Thymus (tissue), 11 donors: Measurements from ENCODE around the gene NACC2. TPM values are rescaled to one million over a fixed set of nuclear protein-coding genes. Genes with fewer than 3 reads are reported as not detected.

Experiments
- DNase-seq, 9 donors: peaks; one replicate each; pipeline ENCODE4 v3.0.0-alpha.2; 2013; ENCODE audit warnings: low spot score in 9 of 9, low read depth in 6 of 9, missing footprints in 1 of 9
- H3K27ac ChIP-seq, 2 donors: one replicate each; pipeline ENCODE4 v1.5.1; 2013; ENCODE audit warnings: control low read depth in 1 of 2, low read depth in 1 of 2, low read length in 1 of 2, mild to moderate bottlenecking in 1 of 2, moderate library complexity in 1 of 2
- H3K27me3 ChIP-seq, 2 donors: one replicate each; pipeline ENCODE4 v1.5.1; 2013; ENCODE audit warnings: low read length in 1 of 2; ENCODE audit not compliant: control insufficient read depth in 2 of 2, insufficient read depth in 1 of 2
- H3K36me3 ChIP-seq, 2 donors: one replicate each; pipeline ENCODE4 v1.5.1; 2013; ENCODE audit warnings: low read length in 1 of 2, mild to moderate bottlenecking in 1 of 2, moderate library complexity in 1 of 2; ENCODE audit not compliant: control insufficient read depth in 2 of 2, insufficient read depth in 2 of 2
- H3K4me1 ChIP-seq, 2 donors: one replicate each; pipeline ENCODE4 v1.5.1; 2013; ENCODE audit warnings: low read length in 2 of 2; ENCODE audit not compliant: control insufficient read depth in 2 of 2, insufficient read depth in 2 of 2
- H3K4me3 ChIP-seq, 2 donors: one replicate each; pipeline ENCODE4 v1.5.1; 2013; ENCODE audit warnings: low read length in 2 of 2, control low read depth in 1 of 2, mild to moderate bottlenecking in 1 of 2
- H3K9me3 ChIP-seq, 2 donors: one replicate each; pipeline ENCODE4 v1.5.1; 2013; ENCODE audit warnings: low read length in 1 of 2, mild to moderate bottlenecking in 1 of 2; ENCODE audit not compliant: control insufficient read depth in 2 of 2, insufficient read depth in 1 of 2
- WGBS: extraction: QIAGEN DNeasy Blood & Tissue Kit; methylation state at CpG from one replicate; pipeline ENCODE4 v1.1.7; 2013; 5-methylcytosine and 5-hydroxymethylcytosine counted together
- polyA plus RNA-seq: library from polyadenylated mRNA; stranded (reverse); fragments of 200-250 nt; gene quantifications from one replicate; pipeline ENCODE4 v1.2.3, GENCODE V29; 2013
- total RNA-seq: library from RNA; stranded (reverse); fragments of 120-200 nt; gene quantifications from one replicate; pipeline ENCODE4 v1.2.4, GENCODE V29; 2013
- donor health status: healthy.

NACC2 gene
- total and polyA plus RNA-seq, 2 donors: 1.5 to 4.4 TPM

GRCh38 chr9:136020206-136020605 lies 74.9 kb downstream of the NACC2 start:
- H3K27me3 ChIP-seq: no peaks in the 10 kb centered on the region
- no peaks in the 10 kb centered on the region for H3K4me1 ChIP-seq
- WGBS: 87% methylated on average over 16 of the region's 16 CpGs
- no peak for DNase-seq
- H3K4me3 ChIP-seq: no peak overlapping the region
- H3K27ac ChIP-seq: no peak overlapping the region
- H3K36me3 ChIP-seq: no peaks in the 10 kb centered on the region
- peaks cover 0 to 1% of the 10 kb centered on the region in 2 donors for H3K9me3 ChIP-seq

- H3K4me3 ChIP-seq: no peak overlapping the region
- 99% methylated on average over 19 of the region's 19 CpGs for WGBS
- H3K27ac ChIP-seq: no peak overlapping the region
- H3K9me3 ChIP-seq: peaks cover 0 to 1% of the 10 kb centered on the region in 2 donors
- H3K4me1 ChIP-seq: no peaks in the 10 kb centered on the region
- H3K36me3 ChIP-seq: no peaks in the 10 kb centered on the region
- H3K27me3 ChIP-seq: no peaks in the 10 kb centered on the region
- DNase-seq: no peak
These were observed 75.4 kb downstream of the NACC2 start for GRCh38 chr9:136019681-136020060.

- WGBS: 92% methylated on average over 28 of the region's 28 CpGs
These were observed 75.9 kb downstream of the NACC2 start for GRCh38 chr9:136019041-136019680.

GRCh38 chr9:136018257-136019031 lies 76.6 kb downstream of the NACC2 start:
- WGBS: 94% methylated on average over 23 of the region's 23 CpGs
- no peaks in the 10 kb centered on the region for H3K36me3 ChIP-seq

More at GRCh38 chr9:136019041-136019680, 75.9 kb downstream of the NACC2 start:
- no peaks in the 10 kb centered on the region for H3K4me1 ChIP-seq
- H3K36me3 ChIP-seq: no peaks in the 10 kb centered on the region
- no peak overlapping the region for H3K27ac ChIP-seq
- DNase-seq: no peak
- no peaks in the 10 kb centered on the region for H3K27me3 ChIP-seq
- H3K9me3 ChIP-seq: peaks cover 0 to 1% of the 10 kb centered on the region in 2 donors
- H3K4me3 ChIP-seq: no peak overlapping the region

GRCh38 chr9:136017289-136018190 lies 77.5 kb downstream of the NACC2 start:
- WGBS: 96% methylated on average over 27 of the region's 27 CpGs
- no peak overlapping the region for H3K27ac ChIP-seq
- H3K4me3 ChIP-seq: no peak overlapping the region
- no peaks in the 10 kb centered on the region for H3K36me3 ChIP-seq
- H3K27me3 ChIP-seq: no peaks in the 10 kb centered on the region
- peaks cover 0 to 1% of the 10 kb centered on the region in 2 donors for H3K9me3 ChIP-seq
- no peaks in the 10 kb centered on the region for H3K4me1 ChIP-seq
- no peak for DNase-seq

More at GRCh38 chr9:136018257-136019031, 76.6 kb downstream of the NACC2 start:
- H3K4me3 ChIP-seq: no peak overlapping the region
- H3K4me1 ChIP-seq: no peaks in the 10 kb centered on the region
- DNase-seq: no peak
- H3K27ac ChIP-seq: no peak overlapping the region
- H3K9me3 ChIP-seq: peaks cover 0 to 1% of the 10 kb centered on the region in 2 donors
- H3K27me3 ChIP-seq: no peaks in the 10 kb centered on the region

- H3K9me3 ChIP-seq: peaks cover 0 to 1% of the 10 kb centered on the region in 2 donors
- no peaks in the 10 kb centered on the region for H3K27me3 ChIP-seq
- 96% methylated on average over 23 of the region's 23 CpGs for WGBS
- no peak overlapping the region for H3K4me3 ChIP-seq
- no peak overlapping the region for H3K27ac ChIP-seq
- H3K4me1 ChIP-seq: no peaks in the 10 kb centered on the region
- no peaks in the 10 kb centered on the region for H3K36me3 ChIP-seq
- no peak for DNase-seq
These were observed 78.4 kb downstream of the NACC2 start for GRCh38 chr9:136016572-136017288.

- no peaks in the 10 kb centered on the region for H3K27me3 ChIP-seq
- H3K9me3 ChIP-seq: no peaks in the 10 kb centered on the region
- H3K4me3 ChIP-seq: no peak overlapping the region
- no peak overlapping the region for H3K27ac ChIP-seq
- H3K4me1 ChIP-seq: no peaks in the 10 kb centered on the region
- H3K36me3 ChIP-seq: no peaks in the 10 kb centered on the region
- no peak for DNase-seq
- 95% methylated on average over 28 of the region's 28 CpGs for WGBS
These were observed 79.2 kb downstream of the NACC2 start for GRCh38 chr9:136015656-136016571.
